Nephron progenitor cell (in vitro differentiated cells): ENCODE results near the gene PKDCC.
A peak's percentile ranks its signal among the peaks of the same experiment; 100 is the strongest.

ENCODE experiments used
- DNase-seq: peaks from one replicate; pipeline ENCODE4 v3.0.0; 2021
- H3K27ac Mint-ChIP-seq: 2 replicates; pipeline ENCODE4 v1.8.0; 2021; ENCODE audit warnings: mild to moderate bottlenecking, moderate library complexity, mixed read lengths
- H3K27me3 Mint-ChIP-seq: 2 replicates; pipeline ENCODE4 v1.8.0; 2021; ENCODE audit warnings: mild to moderate bottlenecking, low read depth, mixed read lengths; ENCODE audit not compliant: poor library complexity
- H3K36me3 Mint-ChIP-seq: 2 replicates; pipeline ENCODE4 v1.8.0; 2021; ENCODE audit warnings: low read depth, mixed read lengths
- H3K4me1 Mint-ChIP-seq: 2 replicates; pipeline ENCODE4 v1.8.0; 2021; ENCODE audit warnings: mixed read lengths
- H3K4me3 Mint-ChIP-seq: 2 replicates; pipeline ENCODE4 v1.8.0; 2021; ENCODE audit warnings: mild to moderate bottlenecking, moderate library complexity, mixed read lengths
- H3K9me3 Mint-ChIP-seq: 2 replicates; pipeline ENCODE4 v1.8.0; 2021; ENCODE audit warnings: mild to moderate bottlenecking, moderate library complexity, mixed read lengths
- TF ChIP-seq, protein P1 (sequence below): fragments of 200-600 bp; sonication (generic); IDR thresholded peaks from 2 replicates; pipeline ENCODE4 v1.5.0; 2021; ENCODE audit warnings: antibody characterized with exemption

PKDCC gene

DNA sequence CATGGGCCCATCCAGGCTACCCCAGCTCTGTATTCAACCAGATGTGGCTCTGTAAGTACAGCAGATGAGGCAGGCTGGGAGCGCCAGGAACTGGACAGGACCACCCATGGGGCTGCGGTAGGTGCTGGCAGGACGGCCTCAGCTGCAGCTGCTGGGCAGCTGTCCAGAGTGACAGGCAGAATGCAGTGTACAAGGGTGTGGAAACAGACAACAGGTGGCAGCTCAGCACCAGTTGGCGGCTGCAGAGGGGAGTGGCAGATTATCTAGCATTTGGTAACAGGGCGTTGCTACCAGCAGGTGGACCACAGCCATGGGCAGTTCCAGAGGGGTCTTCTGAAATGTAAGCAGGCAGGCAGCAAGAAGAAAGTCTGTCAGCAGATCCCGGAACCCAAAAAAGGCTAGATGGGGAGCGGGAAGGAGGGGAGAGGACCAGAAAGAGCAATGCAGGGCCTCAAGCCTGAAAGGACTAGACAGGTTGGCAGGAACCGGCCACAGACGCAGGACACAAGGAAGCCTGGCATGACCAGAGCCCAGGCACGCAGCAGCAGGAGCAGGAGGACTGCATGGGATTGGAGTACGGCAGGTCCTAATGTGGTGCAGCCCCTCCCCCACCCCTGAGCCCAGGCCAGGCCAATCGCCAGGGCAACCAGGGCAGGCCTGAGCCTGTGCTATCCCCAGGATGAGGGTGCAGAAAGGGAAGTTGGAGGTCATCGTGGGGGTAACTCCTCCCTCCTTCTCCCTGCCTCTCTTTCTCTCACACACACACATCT is 24.7 kb downstream of the PKDCC start:
- Mint-ChIP-seq H3K27ac (no peak overlapping the region), H3K36me3 (no peaks in the 10 kb centered on the region), H3K9me3 (no peaks in the 10 kb centered on the region), H3K4me3 (peak overlapping the region; percentile 29), H3K4me1 (peaks cover 54% of the 10 kb centered on the region), H3K27me3 (peaks cover 87% of the 10 kb centered on the region)
- peak; percentile 40 for DNase-seq
- TF ChIP-seq, protein P1, sequence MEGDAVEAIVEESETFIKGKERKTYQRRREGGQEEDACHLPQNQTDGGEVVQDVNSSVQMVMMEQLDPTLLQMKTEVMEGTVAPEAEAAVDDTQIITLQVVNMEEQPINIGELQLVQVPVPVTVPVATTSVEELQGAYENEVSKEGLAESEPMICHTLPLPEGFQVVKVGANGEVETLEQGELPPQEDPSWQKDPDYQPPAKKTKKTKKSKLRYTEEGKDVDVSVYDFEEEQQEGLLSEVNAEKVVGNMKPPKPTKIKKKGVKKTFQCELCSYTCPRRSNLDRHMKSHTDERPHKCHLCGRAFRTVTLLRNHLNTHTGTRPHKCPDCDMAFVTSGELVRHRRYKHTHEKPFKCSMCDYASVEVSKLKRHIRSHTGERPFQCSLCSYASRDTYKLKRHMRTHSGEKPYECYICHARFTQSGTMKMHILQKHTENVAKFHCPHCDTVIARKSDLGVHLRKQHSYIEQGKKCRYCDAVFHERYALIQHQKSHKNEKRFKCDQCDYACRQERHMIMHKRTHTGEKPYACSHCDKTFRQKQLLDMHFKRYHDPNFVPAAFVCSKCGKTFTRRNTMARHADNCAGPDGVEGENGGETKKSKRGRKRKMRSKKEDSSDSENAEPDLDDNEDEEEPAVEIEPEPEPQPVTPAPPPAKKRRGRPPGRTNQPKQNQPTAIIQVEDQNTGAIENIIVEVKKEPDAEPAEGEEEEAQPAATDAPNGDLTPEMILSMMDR: no peak

DNA sequence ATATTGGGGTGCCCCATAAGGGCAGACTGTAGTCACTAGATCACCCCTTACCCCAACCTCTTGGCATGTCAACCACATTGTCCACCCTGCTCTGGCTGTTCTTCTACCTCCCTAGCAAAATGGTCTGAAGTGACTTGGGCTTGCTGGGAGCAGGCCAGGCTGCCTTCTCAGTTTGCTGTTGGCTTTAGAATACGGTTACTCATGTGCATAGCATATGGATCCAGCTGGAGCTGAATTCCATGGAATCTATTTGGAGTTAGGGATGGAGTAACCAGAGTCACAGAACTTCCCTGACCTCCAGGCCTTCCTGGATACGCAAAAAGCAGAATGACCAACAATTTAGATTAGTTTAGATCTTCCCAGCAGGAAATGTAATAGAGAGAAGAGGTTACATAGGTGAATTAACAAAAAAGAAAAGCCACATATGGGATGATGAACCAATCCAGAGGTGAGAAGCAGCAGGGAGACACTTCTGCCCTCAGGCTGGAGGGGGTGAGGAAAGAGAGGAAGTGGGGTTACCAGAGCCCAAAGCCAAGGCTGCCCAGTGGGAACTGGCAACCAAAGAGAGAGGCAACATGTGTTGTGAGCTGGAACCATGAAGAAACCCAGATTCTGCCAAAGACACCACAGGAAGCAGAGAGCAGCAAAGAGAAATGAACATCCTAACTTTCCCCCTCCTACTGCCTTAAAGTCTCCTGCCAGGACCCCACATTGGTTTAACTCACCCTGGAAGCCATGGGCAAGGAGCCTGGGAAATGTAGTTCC is 26.1 kb downstream of the PKDCC start:
- Mint-ChIP-seq H3K4me1 (peaks cover 47% of the 10 kb centered on the region), H3K9me3 (no peaks in the 10 kb centered on the region), H3K27me3 (peaks cover 87% of the 10 kb centered on the region), H3K27ac (no peak overlapping the region), H3K4me3 (no peak overlapping the region), H3K36me3 (no peaks in the 10 kb centered on the region)
- TF ChIP-seq, protein P1: no peak
- no peak for DNase-seq

DNA sequence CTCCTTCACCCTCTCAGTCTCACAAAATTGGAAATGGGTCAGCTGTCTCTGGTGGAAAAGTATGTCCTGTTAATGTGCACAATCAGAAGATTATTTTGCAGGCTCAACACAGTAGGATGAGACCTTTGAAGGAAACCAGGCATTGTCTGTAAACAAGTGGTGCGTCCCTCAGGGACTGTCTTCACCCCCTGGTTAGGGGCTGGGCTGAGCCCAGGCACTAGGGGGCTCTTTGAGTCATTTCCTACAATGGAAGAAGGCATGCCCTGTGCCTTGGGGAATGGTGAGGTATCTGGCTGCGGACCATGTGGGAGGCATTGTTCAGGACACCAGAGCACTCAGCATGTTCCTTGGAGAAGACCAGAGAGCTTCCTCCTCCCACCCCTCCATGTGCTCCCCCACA is 26.8 kb downstream of the PKDCC start:
- DNase-seq: no peak
- TF ChIP-seq, protein P1: no peak
- Mint-ChIP-seq H3K27me3 (peaks cover 87% of the 10 kb centered on the region), H3K36me3 (no peaks in the 10 kb centered on the region), H3K4me1 (peaks cover 44% of the 10 kb centered on the region), H3K4me3 (no peak overlapping the region), H3K27ac (no peak overlapping the region), H3K9me3 (no peaks in the 10 kb centered on the region)

DNA sequence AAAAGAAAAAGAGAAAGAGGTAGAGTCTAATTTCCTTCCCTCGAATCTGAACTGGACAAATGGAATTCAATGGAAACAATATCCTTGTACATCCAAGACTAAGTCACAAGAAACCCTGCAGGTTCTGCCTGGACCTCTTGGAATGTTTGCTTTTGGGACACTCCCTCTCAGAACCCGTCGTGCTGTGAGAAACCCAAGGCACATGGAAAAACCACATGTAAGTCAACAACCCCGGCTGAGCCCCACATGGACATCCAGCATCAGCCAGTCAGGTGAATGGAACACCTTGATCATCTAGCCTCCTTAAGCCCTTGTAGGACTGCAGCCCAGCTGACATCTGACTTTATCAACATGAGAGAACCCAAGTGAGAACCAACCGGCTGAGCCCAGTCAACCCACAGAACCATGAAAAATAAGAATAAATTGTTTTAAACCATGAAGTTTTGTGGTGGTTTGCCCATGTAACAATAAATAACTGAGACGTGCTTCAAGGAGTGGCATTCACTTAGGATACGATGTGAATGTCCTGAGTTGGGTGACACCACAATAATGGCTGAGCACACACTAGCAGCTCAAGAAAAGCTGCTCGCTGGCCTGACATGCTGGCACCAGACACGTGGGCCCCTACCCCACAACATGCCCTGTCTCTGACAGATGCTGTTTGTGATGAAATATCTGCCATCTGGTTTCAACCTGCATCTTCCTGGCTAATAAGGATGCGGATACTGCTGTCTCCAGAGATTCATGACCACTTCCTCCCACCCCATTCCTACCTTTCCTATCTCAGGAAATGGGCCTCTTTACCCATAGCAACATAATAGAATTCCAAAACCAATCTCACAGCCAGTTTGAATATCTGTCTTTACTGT is 28.8 kb downstream of the PKDCC start:
- H3K36me3 Mint-ChIP-seq: no peaks in the 10 kb centered on the region
- H3K4me3 Mint-ChIP-seq: no peak overlapping the region
- DNase-seq: no peak
- TF ChIP-seq, protein P1: no peak
- H3K27ac Mint-ChIP-seq: no peak overlapping the region
- H3K4me1 Mint-ChIP-seq: peaks cover 42% of the 10 kb centered on the region
- no peaks in the 10 kb centered on the region for H3K9me3 Mint-ChIP-seq
- H3K27me3 Mint-ChIP-seq: peaks cover 91% of the 10 kb centered on the region

DNA sequence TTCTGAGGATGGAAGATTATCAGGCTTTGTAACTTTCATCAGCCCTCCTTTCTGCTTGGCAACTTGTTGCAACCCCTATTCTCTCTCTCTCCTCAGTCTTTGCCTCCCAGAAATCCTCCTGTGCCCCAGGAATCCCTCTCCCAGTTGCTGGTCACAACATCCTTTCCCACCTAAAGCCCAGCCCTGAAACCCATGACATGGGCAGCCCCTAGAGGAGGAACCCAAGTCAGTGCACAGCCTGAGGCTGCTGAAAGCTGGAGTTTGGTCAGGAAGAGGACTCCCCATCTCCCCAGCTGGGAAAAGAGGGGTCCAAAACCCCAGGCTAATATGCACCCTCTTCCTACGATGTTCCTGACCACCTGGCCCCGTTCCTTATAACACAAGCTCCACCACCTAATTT is 29.5 kb downstream of the PKDCC start:
- DNase-seq: no peak
- H3K36me3 Mint-ChIP-seq: no peaks in the 10 kb centered on the region
- TF ChIP-seq, protein P1: no peak
- H3K4me1 Mint-ChIP-seq: peaks cover 35% of the 10 kb centered on the region
- no peak overlapping the region for H3K27ac Mint-ChIP-seq
- no peak overlapping the region for H3K4me3 Mint-ChIP-seq
- H3K27me3 Mint-ChIP-seq: peaks cover 91% of the 10 kb centered on the region
- H3K9me3 Mint-ChIP-seq: no peaks in the 10 kb centered on the region
